ENCODE data around the gene CNR2.

GRCh38 chr1:23959461-23960290 lies 46.5 kb upstream of the CNR2 start, which contains the start of gene PNRC2:
- TF ChIP-seq POLR2A (IDR thresholded peaks at IDR 0.05) (peak in 1 of 2 donors; percentile 90), CTCF (IDR thresholded peaks at IDR 0.05) (no peak)

All from lower leg skin (tissue), 3 donors.